B cell (primary cell): ENCODE data around the gene TANGO6. TPM values are rescaled to one million over a fixed set of nuclear protein-coding genes. Genes with fewer than 3 reads are reported as not detected.

ENCODE experiments used
- ATAC-seq: fragments of 200-7000 bp; cut with Tn5 transposase; one replicate; pipeline ENCODE4 v1.10.0; 2021; ENCODE audit warnings: low read depth, mild to moderate bottlenecking, moderate number of reproducible peaks, moderate library complexity
- CTCF ChIA-PET: fragments of 350-600 bp; sonication (Branson Sonifier 250); formaldehyde crosslinking; loops from one replicate; lab custom pipeline; 2021; ENCODE audit warnings: antibody characterized with exemption, inconsistent platforms; lab: Charles Lee
- POLR2A ChIA-PET: fragments of 350-600 bp; sonication (Branson Sonifier 250); formaldehyde crosslinking; loops from one replicate; lab custom pipeline; 2021; ENCODE audit warnings: antibody characterized with exemption; lab: Charles Lee
- DNase-seq: peaks from one replicate; pipeline ENCODE4 v3.0.0; 2013
- H2AFZ ChIP-seq: 2 replicates; pipeline ENCODE4 v1.6.1; 2012; ENCODE audit warnings: mild to moderate bottlenecking, low read depth, low read length; ENCODE audit not compliant: insufficient read depth, poor library complexity, severe bottlenecking
- H3K27ac ChIP-seq, 2 donors: 1 replicate in 1 of 2; 2 replicates in 1 of 2; pipeline ENCODE4 v1.5.1; 2012 to 2013; ENCODE audit warnings: low read length in 2 of 2, mild to moderate bottlenecking in 2 of 2, moderate library complexity in 1 of 2
- H3K27me3 ChIP-seq, 4 experiments: fragments of 200-600 bp in 1 of 4; sonication (generic) in 1 of 4; replicated peaks in 1 of 4; 1 replicate in 2 of 4; 2 replicates in 2 of 4; pipeline versions ENCODE4 v1.6.1 to v1.7.0; 2013 to 2016; ENCODE audit warnings: low read length in 3 of 4, mild to moderate bottlenecking in 2 of 4, mixed read lengths in 1 of 4, moderate library complexity in 1 of 4; ENCODE audit not compliant: insufficient read depth in 4 of 4, control insufficient read depth in 3 of 4; ENCODE audit errors: control extremely low read depth in 1 of 4
- H3K36me3 ChIP-seq, 2 experiments: replicated peaks in 1 of 2; 1 replicate in 1 of 2; 2 replicates in 1 of 2; pipeline versions ENCODE4 v1.6.1 to v1.7.1; 2013; ENCODE audit warnings: low read length in 1 of 2; ENCODE audit not compliant: insufficient read depth in 2 of 2, control insufficient read depth in 1 of 2; ENCODE audit errors: control extremely low read depth in 1 of 2, extremely low read depth in 1 of 2
- H3K4me1 ChIP-seq, 2 donors: fragments of 200-600 bp in 1 of 2; sonication (generic) in 1 of 2; 1 replicate in 1 of 2; 2 replicates in 1 of 2; pipeline versions ENCODE4 v1.5.1 to v1.6.1; 2013 to 2017; ENCODE audit warnings: low read length in 2 of 2; ENCODE audit not compliant: control insufficient read depth in 2 of 2, insufficient read depth in 2 of 2
- H3K4me2 ChIP-seq: replicated peaks from 2 replicates; pipeline ENCODE3; 2012; ENCODE audit warnings: mild to moderate bottlenecking, low read depth, low read length; ENCODE audit not compliant: poor library complexity, severe bottlenecking
- H3K4me3 ChIP-seq, 5 experiments: fragments of 200-600 bp in 1 of 5; sonication (generic) in 1 of 5; 1 replicate in 3 of 5; 2 replicates in 2 of 5; pipeline versions ENCODE4 v1.5.1 to v1.7.0; 2011 to 2016; ENCODE audit warnings: low read length in 4 of 5, mild to moderate bottlenecking in 4 of 5, low read depth in 2 of 5, control low read depth in 1 of 5, moderate library complexity in 1 of 5; ENCODE audit not compliant: insufficient read depth in 1 of 5; ENCODE audit errors: control extremely low read depth in 1 of 5, extremely low read depth in 1 of 5
- H3K79me2 ChIP-seq: fragments of 200-600 bp; sonication (generic); one replicate; pipeline ENCODE4 v1.6.0; 2016; ENCODE audit warnings: low read length; ENCODE audit not compliant: control insufficient read depth, insufficient read depth
- H3K9ac ChIP-seq: fragments of 200-600 bp; sonication (generic); 2 replicates; pipeline ENCODE4 v1.6.1; 2017; ENCODE audit warnings: mild to moderate bottlenecking, low read length, moderate library complexity
- H3K9me3 ChIP-seq, 3 donors: one replicate each; pipeline versions ENCODE4 v1.6.1 to v1.7.1; 2013; ENCODE audit warnings: low read length in 2 of 3; ENCODE audit not compliant: control insufficient read depth in 2 of 3, insufficient read depth in 1 of 3; ENCODE audit errors: control extremely low read depth in 1 of 3
- H4K20me1 ChIP-seq: 2 replicates; pipeline ENCODE4 v1.6.0; 2012; ENCODE audit warnings: mild to moderate bottlenecking, low read length; ENCODE audit not compliant: insufficient read depth, control insufficient read depth, poor library complexity, severe bottlenecking
- H3K27ac Mint-ChIP-seq: one replicate; pipeline ENCODE4 v1.8.0; 2021; ENCODE audit warnings: mixed read lengths
- H3K27me3 Mint-ChIP-seq: one replicate; pipeline ENCODE4 v1.8.0; 2021; ENCODE audit warnings: mixed read lengths
- H3K4me1 Mint-ChIP-seq: one replicate; pipeline ENCODE4 v1.8.0; 2021; ENCODE audit warnings: mixed read lengths
- H3K4me3 Mint-ChIP-seq: one replicate; pipeline ENCODE4 v1.8.0; 2021; ENCODE audit warnings: mixed read lengths
- H3K9me3 Mint-ChIP-seq: one replicate; pipeline ENCODE4 v1.8.0; 2022; ENCODE audit warnings: mixed read lengths; ENCODE audit not compliant: insufficient read depth
- EZH2 ChIP-seq: IDR thresholded peaks from 2 replicates; pipeline ENCODE4 v1.6.1; 2012; ENCODE audit warnings: borderline replicate concordance, low read depth, mild to moderate bottlenecking, moderate library complexity, low read length; ENCODE audit not compliant: insufficient read depth, poor library complexity, severe bottlenecking
- WGBS: methylation state at CpG from one replicate; pipeline ENCODE4 v1.1.5; 2013; ENCODE audit warnings: missing lambda C conversion rate; ENCODE audit not compliant: insufficient coverage; 5-methylcytosine and 5-hydroxymethylcytosine counted together
- intact Hi-C: fragments of 100-400 bp; cut with micrococcal nuclease; formaldehyde crosslinking; loops from one replicate; pipeline ENCODE4 v1.10.0; 2022
- polyA plus RNA-seq: library from polyadenylated mRNA; depleted of rRNA; stranded (reverse); fragments of >200 nt; gene quantifications from 2 replicates; pipeline ENCODE4 v1.2.3, GENCODE V29; 2012
- total RNA-seq, 2 donors: library from RNA; stranded (reverse); fragments of 120-200 nt in 1 of 2; gene quantifications; 1 replicate in 1 of 2; 2 replicates in 1 of 2; pipeline versions ENCODE4 v1.2.3 to v1.2.4, GENCODE V29; 2013 to 2022
- TF ChIP-seq, protein P1 (sequence below): fragments of 200-600 bp; IDR thresholded peaks from one replicate; pipeline ENCODE4 v1.8.0; 2022; ENCODE audit warnings: antibody characterized with exemption, mild to moderate bottlenecking

TANGO6 gene
- total and polyA plus RNA-seq, 2 donors (not counting 1 experiment from before 2014, with no cell fraction given) = 8.0 to 42.8 TPM

DNA sequence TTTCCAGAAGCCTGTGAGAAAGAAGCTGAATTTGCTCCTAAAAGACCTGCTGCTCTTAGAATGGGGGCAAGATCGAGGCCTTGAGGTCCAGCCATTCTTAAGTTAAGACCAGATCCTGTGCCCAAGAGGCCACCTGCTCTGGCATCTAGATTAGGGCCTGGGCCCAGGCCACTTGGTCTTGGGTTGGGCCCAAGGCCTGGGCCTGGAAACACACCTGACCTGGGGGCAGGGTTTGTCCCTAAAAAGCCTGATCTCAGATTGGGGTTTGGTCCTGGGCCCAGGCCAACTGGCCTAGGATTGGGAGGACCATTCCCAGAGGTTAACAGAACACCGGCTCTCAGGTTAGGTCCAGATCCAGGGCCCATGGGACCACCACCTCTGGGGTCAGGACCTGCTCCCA is 276.2 kb downstream of the TANGO6 start:
- H3K4me1 ChIP-seq = no peaks in the 10 kb centered on the region
- intact Hi-C loops = no loop called here
- DNase-seq = no peak
- peaks cover 81% of the 10 kb centered on the region for H4K20me1 ChIP-seq
- WGBS = 100% methylated on average over 2 of the region's 2 CpGs
- H3K4me3 ChIP-seq = no peak overlapping the region
- no peak overlapping the region for H2AFZ ChIP-seq
- H3K79me2 ChIP-seq = peaks cover 45% of the 10 kb centered on the region
- H3K4me3 Mint-ChIP-seq = no peak overlapping the region
- no peak overlapping the region for H3K9ac ChIP-seq
- no peaks in the 10 kb centered on the region for H3K27me3 ChIP-seq
- no peak for ATAC-seq
- no peak overlapping the region for H3K27ac ChIP-seq
- H3K9me3 Mint-ChIP-seq = no peaks in the 10 kb centered on the region
- no peak overlapping the region for H3K4me2 ChIP-seq
- no peak overlapping the region for H3K27ac Mint-ChIP-seq
- ChIA-PET POLR2A (no interaction called here), CTCF (interaction anchor here (1.0 kb wide), 1 partner anchor 30 kb away, joined by 3 read pairs; no protein-coding TSS in a partner anchor)
- H3K9me3 ChIP-seq = no peaks in the 10 kb centered on the region
- no peaks in the 10 kb centered on the region for H3K27me3 Mint-ChIP-seq
- no peak for TF ChIP-seq EZH2
- TF ChIP-seq, protein P1, sequence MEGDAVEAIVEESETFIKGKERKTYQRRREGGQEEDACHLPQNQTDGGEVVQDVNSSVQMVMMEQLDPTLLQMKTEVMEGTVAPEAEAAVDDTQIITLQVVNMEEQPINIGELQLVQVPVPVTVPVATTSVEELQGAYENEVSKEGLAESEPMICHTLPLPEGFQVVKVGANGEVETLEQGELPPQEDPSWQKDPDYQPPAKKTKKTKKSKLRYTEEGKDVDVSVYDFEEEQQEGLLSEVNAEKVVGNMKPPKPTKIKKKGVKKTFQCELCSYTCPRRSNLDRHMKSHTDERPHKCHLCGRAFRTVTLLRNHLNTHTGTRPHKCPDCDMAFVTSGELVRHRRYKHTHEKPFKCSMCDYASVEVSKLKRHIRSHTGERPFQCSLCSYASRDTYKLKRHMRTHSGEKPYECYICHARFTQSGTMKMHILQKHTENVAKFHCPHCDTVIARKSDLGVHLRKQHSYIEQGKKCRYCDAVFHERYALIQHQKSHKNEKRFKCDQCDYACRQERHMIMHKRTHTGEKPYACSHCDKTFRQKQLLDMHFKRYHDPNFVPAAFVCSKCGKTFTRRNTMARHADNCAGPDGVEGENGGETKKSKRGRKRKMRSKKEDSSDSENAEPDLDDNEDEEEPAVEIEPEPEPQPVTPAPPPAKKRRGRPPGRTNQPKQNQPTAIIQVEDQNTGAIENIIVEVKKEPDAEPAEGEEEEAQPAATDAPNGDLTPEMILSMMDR = no peak
- H3K36me3 ChIP-seq = peaks cover 1 to 59% of the 10 kb centered on the region in 2 experiments
- H3K4me1 Mint-ChIP-seq = peaks cover 10% of the 10 kb centered on the region

DNA sequence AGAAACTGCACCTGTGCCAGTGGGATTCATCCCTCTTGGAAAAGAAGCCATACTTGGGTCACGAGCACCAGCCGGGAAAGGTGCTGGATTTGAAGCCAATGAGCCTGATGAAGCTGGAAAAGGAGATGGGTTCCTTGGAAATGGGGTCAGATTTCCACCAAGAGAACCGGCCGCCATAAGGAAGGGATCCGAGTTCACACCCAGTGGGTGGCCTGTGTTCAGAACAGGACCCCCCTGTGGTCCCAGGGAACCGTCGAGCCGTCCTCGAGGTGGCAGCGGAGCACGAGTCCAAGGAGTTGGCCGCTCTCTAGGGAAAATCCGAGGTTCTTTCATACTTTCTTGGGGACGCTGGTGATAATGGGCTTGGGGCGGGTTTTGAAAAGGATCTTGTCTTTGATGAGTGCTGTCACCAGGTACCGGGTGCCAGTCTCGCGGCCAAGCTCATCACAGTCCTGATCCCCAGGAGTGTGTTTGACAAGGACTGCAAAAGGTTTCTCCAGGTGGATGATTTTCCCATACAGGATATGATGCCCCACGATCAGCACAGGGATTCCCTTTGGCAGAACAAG is 276.8 kb downstream of the TANGO6 start:
- TF ChIP-seq EZH2 = no peak
- TF ChIP-seq, protein P1 = no peak
- ChIA-PET POLR2A (no interaction called here), CTCF (interaction anchor here (0.5 to 0.9 kb wide), 3 partner anchors 9 to 592 kb away, joined by 3 to 4 read pairs (median 3); no protein-coding TSS in a partner anchor)
- no peak overlapping the region for H3K4me2 ChIP-seq
- H3K9me3 ChIP-seq = no peaks in the 10 kb centered on the region
- intact Hi-C loops = no loop called here
- H3K36me3 ChIP-seq = peaks cover 1 to 54% of the 10 kb centered on the region in 2 experiments
- H3K27ac Mint-ChIP-seq = no peak overlapping the region
- no peak overlapping the region for H3K27ac ChIP-seq
- H3K79me2 ChIP-seq = peaks cover 46% of the 10 kb centered on the region
- no peak overlapping the region for H3K9ac ChIP-seq
- H4K20me1 ChIP-seq = peaks cover 83% of the 10 kb centered on the region
- peaks cover 10% of the 10 kb centered on the region for H3K4me1 Mint-ChIP-seq
- H3K4me3 Mint-ChIP-seq = no peak overlapping the region
- no peak overlapping the region for H3K4me3 ChIP-seq
- 98% methylated on average over 19 of the region's 19 CpGs for WGBS
- ATAC-seq (no peak), DNase-seq (no peak)
- no peaks in the 10 kb centered on the region for H3K4me1 ChIP-seq
- H3K27me3 ChIP-seq = no peaks in the 10 kb centered on the region
- H3K9me3 Mint-ChIP-seq = no peaks in the 10 kb centered on the region
- H3K27me3 Mint-ChIP-seq = no peaks in the 10 kb centered on the region
- H2AFZ ChIP-seq = no peak overlapping the region
